HG03064 (cell line): ENCODE results near the gene RNASE2.
A peak's percentile ranks its signal among the peaks of the same experiment; 100 is the strongest.
"Not testable (repeated sequence)": the region's sequence is repeated elsewhere in the genome, so short reads cannot be mapped to it uniquely, and the experiment has no call there.

ENCODE experiments used
- ATAC-seq: cut with Tn5 transposase; IDR thresholded peaks from one replicate; pipeline ENCODE4 v1.9.1; 2021; ENCODE audit warnings: low read depth; ENCODE audit not compliant: unreplicated experiment

The RNASE2 gene

GRCh38 chr14:20980906-20981305 lies 25.6 kb downstream of the RNASE2 start:
- ATAC-seq: no peak

DNA sequence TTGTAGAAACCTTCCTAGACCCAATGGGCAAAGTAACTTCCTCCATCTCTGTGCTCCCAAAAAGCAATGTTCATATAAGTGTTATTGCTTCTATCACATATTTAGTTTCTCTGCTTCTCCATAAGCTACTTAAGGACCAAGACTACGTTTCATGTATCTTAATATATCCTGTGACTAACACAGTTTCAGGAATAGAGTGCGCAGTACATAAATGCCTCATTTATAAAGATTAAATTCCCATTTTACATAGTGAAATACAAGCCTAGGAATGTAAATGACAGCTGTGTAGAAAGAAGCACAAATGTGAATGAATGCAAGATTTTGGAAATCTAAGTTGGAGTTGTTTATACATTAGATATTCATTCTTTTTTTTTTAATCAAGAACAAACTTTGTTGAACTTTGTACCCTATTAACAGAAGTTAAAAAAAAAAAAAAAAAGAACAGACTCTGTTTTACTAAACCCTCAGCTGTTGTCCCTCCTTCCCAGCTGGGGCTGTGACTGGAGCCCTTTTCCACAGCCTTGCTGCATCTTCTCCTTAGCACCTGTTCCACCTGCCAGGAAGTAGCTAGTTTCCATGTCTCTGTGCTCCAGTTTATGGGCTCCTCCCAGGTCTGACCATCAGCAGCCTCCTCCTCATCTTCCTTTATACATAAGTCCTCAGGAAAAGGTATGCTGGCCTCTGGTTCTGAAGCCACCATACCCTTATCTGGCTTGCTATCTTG lies 27.5 kb downstream of the RNASE2 start:
- ATAC-seq: no peak

DNA sequence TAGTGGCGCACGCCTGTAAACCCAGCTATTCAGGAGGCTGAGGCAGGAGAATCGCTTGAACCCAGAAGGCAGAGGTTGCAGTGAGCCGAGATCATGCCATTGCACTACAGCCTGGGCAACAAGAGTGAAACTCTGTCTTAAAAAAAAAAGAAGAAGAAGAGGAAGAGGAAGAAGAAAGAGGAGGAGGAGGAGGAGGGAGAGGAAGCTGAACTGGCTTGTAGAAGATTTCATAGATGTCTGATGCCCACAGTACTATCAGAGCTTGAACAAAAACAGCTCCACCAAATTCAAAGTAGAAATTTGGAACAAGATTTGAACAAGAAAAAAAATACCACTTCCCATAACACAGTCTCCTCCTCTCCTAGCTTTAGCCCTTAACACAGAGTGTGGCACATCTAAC lies 30.4 kb downstream of the RNASE2 start:
- ATAC-seq: not testable (repeated sequence)

DNA sequence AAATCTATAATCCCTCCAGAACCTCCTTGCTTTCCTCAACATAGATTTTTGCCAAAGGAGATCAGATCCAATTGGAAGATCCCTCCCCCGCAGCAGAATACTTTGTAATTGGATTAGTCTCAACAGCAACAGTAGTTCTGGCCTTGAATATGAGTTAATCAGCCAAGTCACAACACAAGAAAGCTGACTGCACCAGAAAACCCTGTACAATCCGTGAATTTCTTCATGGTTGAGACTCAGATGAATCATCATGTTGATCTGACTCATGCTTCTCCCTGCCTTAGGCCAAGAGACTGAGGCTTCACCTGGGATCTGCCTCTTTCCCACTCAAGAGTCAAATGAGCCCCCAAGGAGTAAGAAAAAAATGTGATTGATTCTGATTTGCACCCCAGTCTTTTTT lies 31.5 kb downstream of the RNASE2 start:
- ATAC-seq: no peak

DNA sequence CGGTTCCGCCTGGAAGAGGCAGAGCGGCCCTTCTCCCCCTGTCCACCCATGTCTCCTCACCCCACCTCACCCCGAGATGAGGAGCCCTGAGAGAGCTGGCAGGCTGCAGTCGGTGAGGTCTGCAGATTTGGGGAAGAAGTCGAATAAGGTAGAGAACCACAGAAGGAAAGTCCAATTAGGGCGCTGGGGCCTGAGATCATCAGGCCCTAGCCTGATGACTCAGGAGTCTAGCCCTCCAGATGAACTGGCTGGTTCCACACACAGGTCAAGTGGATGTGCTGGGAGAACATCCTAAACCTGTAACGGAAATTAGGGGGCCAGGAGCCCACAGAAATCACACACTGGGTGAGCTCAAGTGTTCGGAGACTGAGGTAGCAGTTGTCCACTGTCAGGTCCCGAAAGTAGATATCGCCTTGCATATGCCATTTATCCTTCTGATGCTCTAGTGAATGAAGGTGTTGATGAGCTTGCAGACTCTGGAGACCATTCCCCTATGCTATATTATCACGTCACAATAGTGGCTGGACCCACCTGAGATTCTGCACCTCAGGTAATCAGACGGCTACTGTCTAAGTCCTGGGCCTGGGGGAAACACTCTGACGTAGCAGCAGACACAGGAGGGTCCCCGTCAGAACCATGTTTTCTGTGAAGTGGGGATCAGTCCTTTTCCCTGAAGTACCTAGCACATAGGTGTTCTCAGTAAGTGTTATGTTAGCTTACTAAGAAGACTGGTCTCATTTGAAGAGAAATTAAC lies 33.6 kb downstream of the RNASE2 start:
- no peak for ATAC-seq

DNA sequence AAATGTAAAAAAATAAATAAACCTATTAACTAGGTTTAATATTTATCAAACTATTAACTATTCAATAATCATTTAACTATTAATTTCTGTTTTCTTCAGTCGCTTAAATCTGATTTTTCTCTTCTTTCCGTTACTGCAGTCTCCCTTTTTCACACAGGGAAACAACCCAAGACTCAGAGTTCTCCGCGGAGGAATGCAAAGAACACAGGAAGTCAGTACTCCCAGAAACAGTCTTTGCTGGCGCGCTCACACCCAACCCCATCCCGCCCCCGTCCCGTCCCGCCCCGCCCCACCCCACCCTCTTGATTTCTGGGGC lies 34.1 kb downstream of the RNASE2 start:
- no peak for ATAC-seq

DNA sequence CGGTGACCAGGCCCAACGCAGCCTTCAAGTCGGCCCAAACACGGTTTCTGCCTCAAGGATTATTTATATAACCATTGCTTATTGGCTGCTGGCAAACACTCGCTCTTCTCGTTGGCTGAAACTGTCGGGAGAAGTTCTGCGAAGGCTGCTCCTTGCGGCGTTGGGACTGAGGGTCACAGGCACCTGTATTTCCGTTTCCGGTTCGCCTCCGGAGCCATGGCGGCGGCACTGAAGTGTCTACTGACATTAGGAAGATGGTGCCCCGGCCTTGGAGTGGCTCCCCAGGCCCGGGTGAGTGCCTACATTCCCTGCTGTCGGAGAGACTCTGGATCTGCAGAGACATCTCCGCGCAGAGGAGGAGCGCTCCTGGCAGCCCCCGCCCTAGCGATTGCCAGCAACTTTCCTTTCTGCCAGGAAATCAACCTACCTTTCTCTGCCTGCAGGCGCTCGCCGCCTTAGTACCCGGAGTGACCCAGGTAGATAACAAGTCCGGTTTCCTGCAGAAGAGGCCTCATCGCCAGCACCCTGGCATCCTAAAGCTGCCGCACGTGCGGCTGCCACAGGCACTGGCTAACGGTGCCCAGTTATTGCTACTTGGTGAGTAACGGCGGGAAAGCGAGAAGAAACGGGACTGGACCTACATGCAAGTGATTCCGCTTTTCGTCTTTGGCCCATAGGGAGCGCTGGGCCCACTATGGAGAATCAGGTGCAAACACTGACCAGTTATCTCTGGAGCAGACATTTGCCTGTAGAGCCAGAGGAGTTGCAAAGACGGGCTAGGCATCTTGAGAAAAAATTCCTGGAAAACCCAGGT lies 34.7 kb downstream of the RNASE2 start, which contains the start of gene METTL17:
TSS of gene METTL17 (plus strand) at position 194 of the 814 bp plus-strand sequence. CDS start at position 217, 23 bp downstream.
- ATAC-seq: peak; percentile 96

DNA sequence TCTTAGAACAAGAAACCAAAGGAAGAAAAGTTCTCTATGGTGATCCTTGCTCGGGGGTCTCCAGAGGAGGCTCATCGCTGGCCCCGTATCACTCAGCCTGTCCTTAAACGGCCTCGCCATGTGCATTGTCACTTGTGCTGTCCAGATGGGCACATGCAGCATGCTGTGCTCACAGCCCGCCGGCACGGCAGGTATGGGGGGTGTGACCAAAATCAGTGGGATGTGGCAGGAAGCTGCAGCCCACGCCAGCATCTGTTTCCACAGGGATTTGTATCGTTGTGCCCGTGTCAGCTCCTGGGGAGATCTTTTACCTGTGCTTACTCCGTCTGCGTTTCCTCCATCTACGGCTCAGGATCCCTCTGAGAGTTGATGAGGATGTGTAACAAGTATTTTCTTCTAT lies 41.2 kb downstream of the RNASE2 start:
- ATAC-seq: no peak

DNA sequence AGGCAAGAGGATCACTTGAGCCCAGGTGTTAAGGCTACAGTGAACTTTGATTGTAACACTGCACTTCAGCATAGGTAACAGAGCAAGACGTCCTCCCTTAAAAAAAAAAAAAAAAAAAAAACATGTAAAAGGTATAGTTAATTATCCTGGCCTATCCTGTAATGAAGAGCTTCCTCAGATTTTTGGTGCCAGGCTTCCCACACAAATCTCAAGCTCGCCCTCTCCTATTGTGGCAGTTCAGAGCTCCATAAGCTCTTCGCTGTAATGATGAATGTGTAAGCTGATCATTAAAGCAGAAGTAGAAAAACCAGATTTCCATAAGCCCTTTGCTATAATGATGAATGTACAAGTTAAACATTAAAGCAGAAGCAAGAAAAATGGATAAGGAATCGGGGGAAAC lies 41.8 kb downstream of the RNASE2 start:
- no peak for ATAC-seq

- no peak for ATAC-seq
These were observed 42.3 kb downstream of the RNASE2 start for GRCh38 chr14:20997564-20997963.

GRCh38 chr14:20998139-20998538 lies 42.9 kb downstream of the RNASE2 start:
- ATAC-seq: no peak

DNA sequence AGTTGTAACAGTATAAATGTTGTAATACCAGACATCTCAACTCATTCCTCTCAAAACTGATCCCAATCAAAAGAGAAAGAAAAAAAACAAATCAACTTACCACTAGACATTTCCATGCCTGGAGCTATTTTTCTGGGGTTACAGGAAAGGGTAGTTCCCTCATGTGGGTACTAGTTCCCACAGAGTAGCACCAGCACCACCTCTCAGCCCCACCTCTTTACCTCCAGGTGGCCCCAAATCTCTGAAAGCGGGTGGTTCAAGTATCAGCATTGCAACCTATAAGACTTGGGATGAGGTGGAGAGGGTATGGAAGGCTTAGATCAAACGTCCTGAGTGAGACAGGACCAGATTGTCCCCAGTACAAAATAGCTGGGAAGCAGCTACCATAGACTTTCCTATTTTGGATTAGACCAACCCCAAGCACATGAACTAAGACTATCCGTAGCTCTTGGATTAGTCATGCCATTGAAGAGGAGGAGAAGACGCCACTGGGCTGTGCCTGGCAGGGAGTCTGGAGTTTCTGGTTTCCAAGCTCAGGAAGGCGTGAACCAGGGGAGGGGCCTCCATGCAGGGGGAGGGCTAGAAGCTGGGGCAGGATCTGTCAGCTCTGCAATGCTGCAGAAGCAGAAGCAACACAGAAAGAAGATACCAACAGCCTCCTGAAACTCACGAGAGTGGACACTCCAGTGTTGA lies 43.5 kb downstream of the RNASE2 start, which contains the start of gene SLC39A2:
TSS of gene SLC39A2 (plus strand) at position 620 of the 693 bp plus-strand sequence. CDS start 154 bp downstream, outside the sequence.
- no peak for ATAC-seq

DNA sequence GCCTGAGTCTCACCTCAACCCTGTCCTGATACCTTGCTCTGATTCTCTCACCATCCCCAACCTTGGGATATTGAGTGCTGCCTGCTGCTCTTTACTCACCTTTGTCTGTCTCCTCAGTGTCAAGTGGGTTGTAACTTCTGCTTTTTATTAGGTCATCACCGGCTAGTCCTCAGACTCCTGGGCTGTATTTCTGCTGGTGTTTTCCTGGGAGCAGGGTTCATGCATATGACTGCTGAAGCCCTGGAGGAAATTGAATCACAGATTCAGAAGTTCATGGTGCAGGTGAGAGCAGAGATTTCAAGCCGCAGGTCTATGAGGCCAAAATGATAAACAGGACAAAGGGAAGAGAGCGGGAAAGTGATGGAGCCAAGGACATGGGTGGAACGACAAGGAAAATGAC lies 44.3 kb downstream of the RNASE2 start:
- no peak for ATAC-seq

GRCh38 chr14:21001218-21001617 lies 45.9 kb downstream of the RNASE2 start:
- ATAC-seq: no peak

- no peak for ATAC-seq
These were observed 48.6 kb downstream of the RNASE2 start for GRCh38 chr14:21003788-21004346.
